Neutrophil (primary cell): ENCODE data around the gene PRDM16.

ENCODE experiments used
- H3K27ac ChIP-seq: fragments of 200-600 bp; sonication (generic); 2 replicates; pipeline ENCODE4 v1.5.1; 2016; ENCODE audit warnings: mild to moderate bottlenecking, moderate library complexity
- H3K27me3 ChIP-seq: fragments of 200-600 bp; sonication (generic); 2 replicates; pipeline ENCODE4 v1.6.0; 2016; ENCODE audit warnings: mild to moderate bottlenecking
- H3K36me3 ChIP-seq: fragments of 200-600 bp; sonication (generic); 2 replicates; pipeline ENCODE4 v1.5.1; 2017
- H3K4me1 ChIP-seq, 2 experiments: fragments of 200-600 bp in 1 of 2; sonication (generic) in 1 of 2; 1 replicate in 1 of 2; 2 replicates in 1 of 2; pipeline versions ENCODE4 v1.5.1 to v1.6.1; 2013 to 2016; ENCODE audit warnings: low read depth in 1 of 2, low read length in 1 of 2, mild to moderate bottlenecking in 1 of 2, moderate library complexity in 1 of 2; ENCODE audit not compliant: control insufficient read depth in 1 of 2, insufficient read depth in 1 of 2
- H3K4me3 ChIP-seq, 2 experiments: fragments of 200-600 bp in 1 of 2; sonication (generic) in 1 of 2; 1 replicate in 1 of 2; 2 replicates in 1 of 2; pipeline ENCODE4 v1.5.1; 2013 to 2016; ENCODE audit warnings: low read depth in 1 of 2, low read length in 1 of 2, mild to moderate bottlenecking in 1 of 2, moderate library complexity in 1 of 2
- H3K9me3 ChIP-seq: fragments of 200-600 bp; sonication (generic); 2 replicates; pipeline ENCODE4 v1.5.1; 2016
- TF ChIP-seq, protein P1 (sequence below): fragments of 200-600 bp; sonication (generic); IDR thresholded peaks from 2 replicates; pipeline ENCODE4 v1.5.1; 2016; ENCODE audit warnings: antibody characterized with exemption

The PRDM16 gene

DNA sequence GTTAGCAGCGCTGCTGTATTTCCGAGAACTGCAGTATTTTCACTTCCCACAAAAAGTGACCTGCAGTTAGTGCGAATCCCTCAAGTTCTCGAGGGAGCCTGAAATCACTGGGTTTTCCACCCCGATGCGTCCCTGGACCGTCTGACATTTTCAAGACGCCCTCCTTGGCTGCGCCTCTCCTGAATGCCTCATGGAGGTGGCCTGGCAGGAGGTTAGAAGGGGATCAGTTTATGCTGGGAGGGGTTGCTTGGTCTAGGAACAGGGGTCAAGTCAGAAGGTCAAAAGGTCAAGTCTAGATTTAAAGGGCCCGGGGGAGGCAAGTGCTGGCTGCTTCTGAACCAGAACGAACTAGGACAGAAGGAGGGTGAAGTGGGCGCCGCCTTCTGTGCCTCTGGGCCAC is 176.8 kb downstream of the PRDM16 start:
- Histone ChIP-seq H3K9me3 (no peaks in the 10 kb centered on the region), H3K4me3 (no peak overlapping the region), H3K36me3 (no peaks in the 10 kb centered on the region), H3K27me3 (peaks cover 47% of the 10 kb centered on the region), H3K27ac (no peak overlapping the region), H3K4me1 (no peaks in the 10 kb centered on the region)
- TF ChIP-seq, protein P1, sequence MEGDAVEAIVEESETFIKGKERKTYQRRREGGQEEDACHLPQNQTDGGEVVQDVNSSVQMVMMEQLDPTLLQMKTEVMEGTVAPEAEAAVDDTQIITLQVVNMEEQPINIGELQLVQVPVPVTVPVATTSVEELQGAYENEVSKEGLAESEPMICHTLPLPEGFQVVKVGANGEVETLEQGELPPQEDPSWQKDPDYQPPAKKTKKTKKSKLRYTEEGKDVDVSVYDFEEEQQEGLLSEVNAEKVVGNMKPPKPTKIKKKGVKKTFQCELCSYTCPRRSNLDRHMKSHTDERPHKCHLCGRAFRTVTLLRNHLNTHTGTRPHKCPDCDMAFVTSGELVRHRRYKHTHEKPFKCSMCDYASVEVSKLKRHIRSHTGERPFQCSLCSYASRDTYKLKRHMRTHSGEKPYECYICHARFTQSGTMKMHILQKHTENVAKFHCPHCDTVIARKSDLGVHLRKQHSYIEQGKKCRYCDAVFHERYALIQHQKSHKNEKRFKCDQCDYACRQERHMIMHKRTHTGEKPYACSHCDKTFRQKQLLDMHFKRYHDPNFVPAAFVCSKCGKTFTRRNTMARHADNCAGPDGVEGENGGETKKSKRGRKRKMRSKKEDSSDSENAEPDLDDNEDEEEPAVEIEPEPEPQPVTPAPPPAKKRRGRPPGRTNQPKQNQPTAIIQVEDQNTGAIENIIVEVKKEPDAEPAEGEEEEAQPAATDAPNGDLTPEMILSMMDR: no peak

DNA sequence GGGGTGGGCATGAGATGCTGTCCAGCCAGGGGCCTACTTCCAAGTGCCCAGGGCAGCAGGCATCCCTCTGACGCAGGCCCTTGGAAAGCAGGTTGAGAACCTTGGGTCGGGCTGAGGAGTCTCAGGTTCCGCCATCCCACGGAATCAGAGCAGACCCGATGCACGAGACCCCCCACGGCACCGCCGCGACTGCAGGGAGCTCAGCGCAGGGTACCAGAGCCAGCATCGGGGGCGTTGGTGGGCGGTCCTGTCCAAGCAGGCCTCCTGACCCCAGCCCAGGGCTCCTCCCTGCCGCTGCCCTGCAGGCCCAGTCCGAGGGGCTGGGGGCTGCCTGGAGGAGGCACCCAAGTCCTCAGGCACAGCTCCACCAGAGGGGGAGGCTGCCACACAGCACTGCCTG is 177.2 kb downstream of the PRDM16 start:
- TF ChIP-seq, protein P1: no peak
- no peak overlapping the region for H3K27ac ChIP-seq
- no peaks in the 10 kb centered on the region for H3K36me3 ChIP-seq
- no peak overlapping the region for H3K4me3 ChIP-seq
- no peaks in the 10 kb centered on the region for H3K9me3 ChIP-seq
- H3K4me1 ChIP-seq: no peaks in the 10 kb centered on the region
- H3K27me3 ChIP-seq: peaks cover 47% of the 10 kb centered on the region

DNA sequence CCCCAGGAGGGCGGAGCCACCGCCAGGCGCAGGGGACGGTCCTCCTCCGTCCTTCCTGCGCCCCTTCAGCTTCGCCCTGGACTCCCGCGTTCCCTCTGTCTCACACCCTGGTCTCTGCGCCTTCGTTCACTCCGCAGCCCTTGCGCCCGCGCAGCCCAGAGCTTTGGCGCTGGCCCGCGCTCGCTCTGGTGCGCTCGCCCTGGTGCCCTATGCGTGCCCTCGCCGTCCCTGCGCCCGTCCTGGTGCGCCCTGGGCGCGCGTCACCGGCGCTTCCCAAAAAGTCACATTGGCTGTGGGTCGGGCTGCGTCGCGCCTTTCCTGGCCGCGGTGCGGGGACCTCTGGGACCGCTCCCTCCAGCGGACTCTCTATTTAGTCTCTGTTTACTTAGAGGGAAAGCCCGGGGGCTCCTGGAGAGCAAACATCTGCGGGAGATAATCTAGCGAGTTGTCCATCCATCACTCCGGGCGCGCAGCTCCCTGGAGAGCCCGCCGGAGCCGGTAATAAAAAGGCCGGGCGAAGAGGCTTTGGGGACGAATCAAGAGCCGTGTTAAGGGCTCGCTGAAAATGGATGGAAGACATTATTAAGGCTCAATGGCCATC is 178.6 kb downstream of the PRDM16 start:
- H3K27ac ChIP-seq: no peak overlapping the region
- no peaks in the 10 kb centered on the region for H3K4me1 ChIP-seq
- TF ChIP-seq, protein P1: no peak
- peaks cover 47% of the 10 kb centered on the region for H3K27me3 ChIP-seq
- H3K36me3 ChIP-seq: no peaks in the 10 kb centered on the region
- H3K4me3 ChIP-seq: no peak overlapping the region
- no peaks in the 10 kb centered on the region for H3K9me3 ChIP-seq

DNA sequence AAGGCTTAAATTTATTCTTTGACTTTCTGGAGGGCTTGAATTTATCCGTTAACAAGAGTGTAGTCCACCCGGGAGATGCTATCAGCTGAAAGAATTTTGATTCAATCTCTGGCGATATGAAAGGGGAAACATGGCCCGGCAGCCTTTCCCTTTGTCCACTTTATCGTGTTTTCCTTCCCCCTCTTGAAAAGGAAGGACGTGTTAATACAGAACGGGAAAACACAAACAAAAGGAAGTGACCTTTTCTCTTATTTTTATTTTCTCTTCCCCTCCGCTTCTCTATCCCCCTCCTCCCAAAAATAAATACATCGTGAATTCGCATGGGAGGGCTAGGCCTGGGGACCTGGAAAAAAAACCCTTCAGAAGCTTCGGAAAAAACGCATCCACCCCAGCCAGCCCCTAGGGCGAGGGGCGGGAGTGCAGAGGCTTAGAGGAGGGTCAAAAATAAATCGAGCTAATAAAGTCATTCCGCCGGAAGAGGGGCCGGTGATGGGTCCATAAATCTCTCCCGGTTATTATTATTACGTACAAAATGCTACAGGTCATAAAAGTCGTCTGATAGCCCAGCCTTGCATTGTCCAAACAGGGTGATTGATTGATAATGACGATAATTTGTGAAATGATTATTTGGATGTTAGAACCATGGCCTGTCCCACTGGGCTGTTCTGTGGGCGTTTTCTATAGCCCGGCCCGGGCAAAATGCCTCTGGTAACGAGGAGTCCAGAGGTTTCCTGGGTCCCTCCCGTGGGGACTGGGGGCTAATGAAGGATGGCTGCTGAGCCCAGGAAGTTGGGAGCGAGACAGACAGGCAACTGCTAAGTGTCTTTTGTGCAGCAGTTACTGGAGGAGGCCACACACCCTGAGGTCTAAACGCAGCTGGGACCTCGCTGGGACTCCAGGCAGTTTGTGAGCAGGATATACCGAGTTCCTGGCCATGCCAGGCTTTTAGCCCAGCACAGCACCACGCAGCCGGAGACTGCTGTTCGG is 179.4 kb downstream of the PRDM16 start:
- Histone ChIP-seq H3K4me3 (no peak overlapping the region), H3K27me3 (peaks cover 47% of the 10 kb centered on the region), H3K36me3 (no peaks in the 10 kb centered on the region), H3K27ac (no peak overlapping the region), H3K4me1 (no peaks in the 10 kb centered on the region), H3K9me3 (no peaks in the 10 kb centered on the region)
- TF ChIP-seq, protein P1: no peak

DNA sequence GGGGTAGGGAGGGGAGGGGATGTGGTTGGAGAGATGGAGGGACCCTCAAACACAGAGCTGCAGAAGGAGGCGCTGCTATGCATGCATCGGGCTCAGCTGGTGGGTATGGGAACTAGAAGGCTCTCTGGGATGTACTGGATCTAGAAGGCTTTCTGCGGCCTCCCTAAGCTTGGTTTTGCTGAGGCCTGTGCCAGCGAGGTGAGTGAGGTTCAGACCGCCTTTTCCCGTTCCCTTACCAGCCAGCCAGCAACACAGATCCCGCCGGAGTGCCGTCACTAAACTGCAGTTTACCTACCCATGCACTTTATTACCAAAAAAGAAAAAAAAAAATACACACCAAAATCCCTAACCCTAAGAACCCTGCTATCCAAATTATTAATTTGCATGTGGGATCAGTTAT is 180.2 kb downstream of the PRDM16 start:
- H3K9me3 ChIP-seq: no peaks in the 10 kb centered on the region
- peaks cover 47% of the 10 kb centered on the region for H3K27me3 ChIP-seq
- TF ChIP-seq, protein P1: no peak
- no peak overlapping the region for H3K27ac ChIP-seq
- no peaks in the 10 kb centered on the region for H3K36me3 ChIP-seq
- no peak overlapping the region for H3K4me3 ChIP-seq
- H3K4me1 ChIP-seq: no peaks in the 10 kb centered on the region
